ENCODE measurements around the gene ARAP1.

GRCh38 chr11:72686639-72687220, 65.5 kb downstream of the ARAP1 start:
- TF ChIP-seq POLR2A (IDR thresholded peaks at IDR 0.05) (no peak), POLR2AphosphoS5 (IDR thresholded peaks at IDR 0.05) (no peak), EP300 (IDR thresholded peaks at IDR 0.05) (no peak)
- TF ChIP-seq, protein P1, sequence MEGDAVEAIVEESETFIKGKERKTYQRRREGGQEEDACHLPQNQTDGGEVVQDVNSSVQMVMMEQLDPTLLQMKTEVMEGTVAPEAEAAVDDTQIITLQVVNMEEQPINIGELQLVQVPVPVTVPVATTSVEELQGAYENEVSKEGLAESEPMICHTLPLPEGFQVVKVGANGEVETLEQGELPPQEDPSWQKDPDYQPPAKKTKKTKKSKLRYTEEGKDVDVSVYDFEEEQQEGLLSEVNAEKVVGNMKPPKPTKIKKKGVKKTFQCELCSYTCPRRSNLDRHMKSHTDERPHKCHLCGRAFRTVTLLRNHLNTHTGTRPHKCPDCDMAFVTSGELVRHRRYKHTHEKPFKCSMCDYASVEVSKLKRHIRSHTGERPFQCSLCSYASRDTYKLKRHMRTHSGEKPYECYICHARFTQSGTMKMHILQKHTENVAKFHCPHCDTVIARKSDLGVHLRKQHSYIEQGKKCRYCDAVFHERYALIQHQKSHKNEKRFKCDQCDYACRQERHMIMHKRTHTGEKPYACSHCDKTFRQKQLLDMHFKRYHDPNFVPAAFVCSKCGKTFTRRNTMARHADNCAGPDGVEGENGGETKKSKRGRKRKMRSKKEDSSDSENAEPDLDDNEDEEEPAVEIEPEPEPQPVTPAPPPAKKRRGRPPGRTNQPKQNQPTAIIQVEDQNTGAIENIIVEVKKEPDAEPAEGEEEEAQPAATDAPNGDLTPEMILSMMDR (IDR thresholded peaks at IDR 0.05): no peak

All from sigmoid colon (tissue), 4 donors.